ENCODE results near the gene PDGFB.

The PDGFB gene

GRCh38 chr22:39215426-39216142 is 29.2 kb downstream of the PDGFB start:
- DNase-seq (ENCODE audit: low read depth), result no peak
- H3K4me3 ChIP-seq (ENCODE audit: low read depth, low read length), result no peak overlapping the region
- in situ Hi-C loops (cut with HindIII; ENCODE audit: low sequenced_read_pairs), result no loop called here
- peak; percentile 23 for TF ChIP-seq CTCF (IDR thresholded peaks at IDR 0.05; ENCODE audit: low read depth, low read length, missing control alignments)

GRCh38 chr22:39215070-39215396 is 29.7 kb downstream of the PDGFB start:
- TF ChIP-seq CTCF (IDR thresholded peaks at IDR 0.05; ENCODE audit: low read depth, low read length, missing control alignments), result no peak
- in situ Hi-C loops (cut with HindIII; ENCODE audit: low sequenced_read_pairs), result no loop called here
- no peak overlapping the region for H3K4me3 ChIP-seq (ENCODE audit: low read depth, low read length)
- no peak for DNase-seq (ENCODE audit: low read depth)

- no peak for TF ChIP-seq CTCF (IDR thresholded peaks at IDR 0.05; ENCODE audit: low read depth, low read length, missing control alignments)
- DNase-seq (ENCODE audit: low read depth), result no peak
- in situ Hi-C loops (cut with HindIII; ENCODE audit: low sequenced_read_pairs), result no loop called here
- no peak overlapping the region for H3K4me3 ChIP-seq (ENCODE audit: low read depth, low read length)
These were observed 30.3 kb downstream of the PDGFB start for GRCh38 chr22:39214383-39215069.

- in situ Hi-C loops (cut with HindIII; ENCODE audit: low sequenced_read_pairs), result no loop called here
- no peak overlapping the region for H3K4me3 ChIP-seq (ENCODE audit: low read depth, low read length)
- no peak for DNase-seq (ENCODE audit: low read depth)
- TF ChIP-seq CTCF (IDR thresholded peaks at IDR 0.05; ENCODE audit: low read depth, low read length, missing control alignments), result no peak
These were observed 30.8 kb downstream of the PDGFB start for GRCh38 chr22:39214006-39214382.

GRCh38 chr22:39212721-39213376 is 31.9 kb downstream of the PDGFB start:
- DNase-seq (ENCODE audit: low read depth), result no peak
- in situ Hi-C loops (cut with HindIII; ENCODE audit: low sequenced_read_pairs), result no loop called here
- TF ChIP-seq CTCF (IDR thresholded peaks at IDR 0.05; ENCODE audit: low read depth, low read length, missing control alignments), result peak; percentile 5
- no peak overlapping the region for H3K4me3 ChIP-seq (ENCODE audit: low read depth, low read length)

- in situ Hi-C loops (cut with HindIII; ENCODE audit: low sequenced_read_pairs), result no loop called here
- no peak overlapping the region for H3K4me3 ChIP-seq (ENCODE audit: low read depth, low read length)
- TF ChIP-seq CTCF (IDR thresholded peaks at IDR 0.05; ENCODE audit: low read depth, low read length, missing control alignments), result no peak
- DNase-seq (ENCODE audit: low read depth), result no peak
These were observed 35.0 kb downstream of the PDGFB start for GRCh38 chr22:39209756-39210155.

All from astrocyte of the cerebellum (primary cell).